Measurements from ENCODE around the gene CNBP. TPM values are rescaled to one million over a fixed set of nuclear protein-coding genes. Genes with fewer than 3 reads are reported as not detected.
"Not testable (repeated sequence)": the region's sequence is repeated elsewhere in the genome, so short reads cannot be mapped to it uniquely, and the experiment has no call there.

CNBP gene
- total RNA-seq, 1 donor from 2014 or later, result 314 TPM

DNA sequence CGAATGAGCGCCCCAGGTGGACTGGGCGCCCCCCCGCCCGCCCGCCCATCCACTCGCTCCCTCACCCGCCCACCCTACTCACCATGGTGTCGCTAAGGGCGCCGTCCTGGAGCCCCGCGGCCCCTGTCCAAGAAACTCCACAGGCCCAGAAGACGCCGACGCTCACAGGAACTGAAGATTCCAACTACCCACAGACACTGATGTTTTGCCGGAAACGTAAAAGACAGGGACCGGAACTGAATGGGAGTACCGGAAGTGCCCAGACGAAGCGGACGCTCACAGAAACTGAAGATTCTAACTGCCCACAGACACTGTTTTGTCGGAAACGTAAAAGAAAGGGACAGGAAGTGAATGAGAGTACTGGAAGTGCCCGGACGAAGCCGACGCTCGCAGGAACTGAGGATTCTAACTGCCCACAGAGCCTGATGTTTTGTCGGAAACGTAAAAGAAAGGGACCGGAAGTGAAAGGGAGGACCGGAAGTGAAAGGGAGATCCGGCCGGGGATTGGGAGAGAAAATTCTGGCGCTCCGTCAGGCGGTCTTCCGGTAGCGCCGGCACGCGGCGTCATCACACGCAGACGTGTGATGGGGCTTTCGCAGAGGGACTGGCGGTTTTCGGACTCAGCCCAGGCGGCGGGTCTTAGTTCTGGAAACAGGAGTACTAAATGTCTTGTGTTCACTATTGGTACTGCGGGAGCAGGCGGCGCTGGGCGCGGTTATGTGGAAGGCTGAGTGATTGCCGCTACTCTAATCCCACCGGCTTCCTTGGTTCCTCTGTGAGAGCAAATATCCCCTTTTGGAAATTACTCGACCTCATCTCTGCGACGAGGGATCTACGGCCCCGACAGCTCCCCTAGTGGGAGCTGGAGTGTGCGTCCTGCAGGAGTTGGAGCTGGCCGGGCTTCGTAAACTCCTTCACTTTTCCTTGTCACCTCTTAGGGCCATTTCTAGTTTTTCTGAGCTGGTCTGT lies 22.5 kb downstream of the CNBP start, which contains the start of gene ISY1:
Gene ISY1, minus strand, starts transcription at position 173 of the 969 bp plus-strand sequence. Its CDS starts 88 bp downstream, at position 85.
- Histone ChIP-seq H3K9me3 (no peaks in the 10 kb centered on the region), H3K4me1 (peaks cover 26% of the 10 kb centered on the region), H3K36me3 (peaks cover 43% of the 10 kb centered on the region), H3K4me3 (peak within 1 kb of the TSS; percentile 94), H3K27ac (peak within 1 kb of the TSS; percentile 97), H3K27me3 (no peaks in the 10 kb centered on the region)
- TF ChIP-seq, protein P1, sequence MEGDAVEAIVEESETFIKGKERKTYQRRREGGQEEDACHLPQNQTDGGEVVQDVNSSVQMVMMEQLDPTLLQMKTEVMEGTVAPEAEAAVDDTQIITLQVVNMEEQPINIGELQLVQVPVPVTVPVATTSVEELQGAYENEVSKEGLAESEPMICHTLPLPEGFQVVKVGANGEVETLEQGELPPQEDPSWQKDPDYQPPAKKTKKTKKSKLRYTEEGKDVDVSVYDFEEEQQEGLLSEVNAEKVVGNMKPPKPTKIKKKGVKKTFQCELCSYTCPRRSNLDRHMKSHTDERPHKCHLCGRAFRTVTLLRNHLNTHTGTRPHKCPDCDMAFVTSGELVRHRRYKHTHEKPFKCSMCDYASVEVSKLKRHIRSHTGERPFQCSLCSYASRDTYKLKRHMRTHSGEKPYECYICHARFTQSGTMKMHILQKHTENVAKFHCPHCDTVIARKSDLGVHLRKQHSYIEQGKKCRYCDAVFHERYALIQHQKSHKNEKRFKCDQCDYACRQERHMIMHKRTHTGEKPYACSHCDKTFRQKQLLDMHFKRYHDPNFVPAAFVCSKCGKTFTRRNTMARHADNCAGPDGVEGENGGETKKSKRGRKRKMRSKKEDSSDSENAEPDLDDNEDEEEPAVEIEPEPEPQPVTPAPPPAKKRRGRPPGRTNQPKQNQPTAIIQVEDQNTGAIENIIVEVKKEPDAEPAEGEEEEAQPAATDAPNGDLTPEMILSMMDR (IDR thresholded peaks at IDR 0.05), result peak; percentile 69
- peak; percentile 94 for ATAC-seq
- DNase-seq, result peak; percentile 93
- intact Hi-C loops (cut with DNase I), result no loop called here

DNA sequence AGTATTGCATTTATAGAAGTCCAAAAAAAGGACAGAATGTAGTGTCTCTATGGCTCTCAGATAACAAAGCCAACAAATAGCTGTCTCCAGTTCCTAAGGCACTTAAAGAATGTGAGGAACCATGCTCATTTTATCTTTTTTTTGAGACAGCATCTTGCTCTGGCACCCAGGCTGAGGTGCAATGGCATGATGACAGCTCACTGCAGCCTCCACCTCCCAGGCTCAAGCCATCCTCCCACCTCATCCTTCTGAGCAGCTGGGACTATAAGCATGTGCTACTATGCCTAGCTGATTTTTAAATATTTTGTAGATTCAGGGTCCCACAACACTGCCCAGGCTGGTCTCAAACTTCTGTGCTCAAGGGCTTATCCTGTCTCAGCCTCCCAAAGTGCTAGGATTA lies 38.9 kb downstream of the CNBP start:
- H3K27ac ChIP-seq, result no peak overlapping the region
- ATAC-seq (no peak), DNase-seq (no peak)
- no peaks in the 10 kb centered on the region for H3K9me3 ChIP-seq
- intact Hi-C loops (cut with DNase I), result no loop called here
- H3K27me3 ChIP-seq, result no peaks in the 10 kb centered on the region
- no peak overlapping the region for H3K4me3 ChIP-seq
- peaks cover 75% of the 10 kb centered on the region for H3K36me3 ChIP-seq
- TF ChIP-seq, protein P1 (IDR thresholded peaks at IDR 0.05), result no peak
- H3K4me1 ChIP-seq, result no peaks in the 10 kb centered on the region

DNA sequence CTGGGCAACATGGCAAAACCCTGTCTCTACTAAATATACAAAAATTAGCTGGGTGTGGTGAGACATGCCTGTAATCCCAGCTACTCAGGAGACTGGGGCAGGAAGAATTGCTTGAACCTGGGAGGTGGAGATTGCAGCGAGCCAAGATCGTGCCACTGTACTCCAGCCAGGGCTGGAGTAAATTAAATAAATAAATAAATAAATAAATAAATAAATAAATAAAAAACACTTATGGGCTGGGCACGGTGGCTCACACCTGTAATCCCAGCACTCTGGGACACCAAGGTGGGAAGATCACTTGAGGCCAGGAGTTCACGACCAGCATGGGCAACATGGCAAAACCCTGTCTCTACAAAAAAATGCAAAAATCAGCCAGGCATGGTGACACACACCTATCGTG lies 42.7 kb downstream of the CNBP start:
- H3K4me3 ChIP-seq; H3K4me1 ChIP-seq; H3K27ac ChIP-seq; H3K27me3 ChIP-seq; DNase-seq; ATAC-seq; H3K9me3 ChIP-seq; intact Hi-C loops (cut with DNase I): not testable (repeated sequence)
- peaks cover 96% of the 10 kb centered on the region for H3K36me3 ChIP-seq

DNA sequence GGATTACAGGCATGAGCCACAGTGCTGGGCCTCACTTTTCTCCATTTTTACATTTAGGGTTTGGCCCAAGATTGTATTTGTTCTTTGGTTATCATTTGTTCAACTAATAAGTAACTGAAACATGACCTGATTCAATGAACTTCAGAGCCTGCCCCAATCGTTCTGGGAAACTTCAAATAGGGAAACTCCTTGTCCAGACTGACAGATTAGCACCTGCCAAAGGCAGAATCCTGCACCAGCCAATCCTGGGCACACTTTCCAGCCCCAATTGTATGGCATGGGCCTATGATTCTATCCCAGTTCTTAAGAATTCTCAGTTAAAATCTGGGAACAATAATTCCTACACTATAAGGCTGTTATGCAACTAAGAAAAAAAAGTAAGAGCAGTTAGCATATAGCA lies 43.8 kb downstream of the CNBP start:
- peaks cover 93% of the 10 kb centered on the region for H3K36me3 ChIP-seq
- no peaks in the 10 kb centered on the region for H3K9me3 ChIP-seq
- intact Hi-C loops (cut with DNase I), result no loop called here
- ATAC-seq, result no peak
- TF ChIP-seq, protein P1 (IDR thresholded peaks at IDR 0.05), result no peak
- DNase-seq, result no peak
- H3K27me3 ChIP-seq, result no peaks in the 10 kb centered on the region
- no peak overlapping the region for H3K27ac ChIP-seq
- H3K4me3 ChIP-seq, result no peak overlapping the region
- H3K4me1 ChIP-seq, result no peaks in the 10 kb centered on the region

DNA sequence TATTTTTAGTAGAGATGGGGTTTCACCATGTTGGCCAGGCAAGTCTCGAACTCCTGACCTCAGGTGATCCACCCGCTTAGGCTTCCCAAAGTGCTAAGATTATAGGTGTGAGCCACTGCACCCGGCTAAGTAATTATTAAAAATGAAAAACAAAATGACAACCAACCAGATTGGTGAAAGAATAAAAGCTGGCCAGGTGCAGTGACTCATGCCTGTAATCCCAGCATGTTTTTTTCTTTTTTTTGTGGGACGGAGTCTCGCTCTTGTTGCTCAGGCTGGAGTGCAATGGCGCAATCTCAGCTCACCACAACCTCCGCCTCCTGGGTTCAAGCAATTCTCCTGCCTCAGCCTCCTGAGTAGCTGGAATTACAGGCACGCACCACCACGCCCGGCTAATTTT lies 47.4 kb downstream of the CNBP start:
- H3K27ac ChIP-seq; H3K4me3 ChIP-seq; H3K4me1 ChIP-seq; intact Hi-C loops (cut with DNase I); ATAC-seq; H3K9me3 ChIP-seq; DNase-seq; H3K27me3 ChIP-seq: not testable (repeated sequence)
- peaks cover 93% of the 10 kb centered on the region for H3K36me3 ChIP-seq

DNA sequence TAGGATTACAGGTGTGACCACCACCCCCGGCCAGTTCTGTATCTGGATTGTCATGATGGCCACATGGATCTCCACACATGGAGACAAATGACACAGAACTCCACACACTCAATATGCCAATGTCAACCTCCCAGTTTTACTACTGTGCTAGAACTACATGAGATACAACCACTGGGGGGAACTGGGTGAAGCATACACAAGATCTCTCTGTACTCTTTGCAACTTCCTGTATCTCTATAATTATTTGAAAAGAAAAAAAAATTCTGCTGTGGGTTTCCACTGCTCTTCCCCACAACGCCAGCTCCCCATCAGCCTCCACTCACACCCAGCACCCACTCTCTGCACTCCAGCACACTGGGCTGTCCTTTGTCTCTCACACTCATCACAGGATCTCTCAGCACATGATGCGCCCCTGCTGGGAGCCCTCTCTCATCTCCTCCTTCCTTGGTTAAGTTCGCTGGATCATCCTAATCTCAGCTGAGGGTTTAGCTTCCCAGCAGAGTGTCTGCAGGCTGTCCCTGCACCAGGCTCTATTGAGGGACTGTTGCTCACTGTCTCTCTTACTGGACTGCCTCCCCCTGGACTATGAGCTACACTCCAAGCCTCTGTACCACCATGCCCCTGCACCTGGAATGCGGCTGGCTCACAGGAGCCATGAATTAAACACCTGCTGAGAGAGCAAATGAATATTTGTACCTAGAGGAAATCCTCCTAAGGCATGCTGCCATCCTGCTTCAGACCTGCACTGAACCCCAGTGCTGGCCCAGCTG lies 51.4 kb downstream of the CNBP start:
- TF ChIP-seq, protein P1 (IDR thresholded peaks at IDR 0.05), result no peak
- Histone ChIP-seq H3K4me3 (no peak overlapping the region), H3K9me3 (no peaks in the 10 kb centered on the region), H3K27ac (no peak overlapping the region), H3K4me1 (no peaks in the 10 kb centered on the region), H3K36me3 (peaks cover 89% of the 10 kb centered on the region), H3K27me3 (no peaks in the 10 kb centered on the region)
- ATAC-seq (peak; percentile 57), DNase-seq (peak; percentile 41)
- intact Hi-C loops (cut with DNase I), result no loop called here

Measured in upper lobe of right lung (tissue), 1 donor.